Activated naive CD4-positive, alpha-beta T cell treated with anti-CD3 and anti-CD28 coated beads, Interleukin-2, amount 50 U/mL, for 24 hours (primary cell): ENCODE results near the gene BRMS1L.

Source experiments
- H3K27ac Mint-ChIP-seq: one replicate; pipeline ENCODE4 v1.8.0; 2021; ENCODE audit warnings: mild to moderate bottlenecking, mixed read lengths
- H3K27me3 Mint-ChIP-seq: one replicate; pipeline ENCODE4 v1.8.0; 2021; ENCODE audit warnings: mixed read lengths
- H3K36me3 Mint-ChIP-seq: one replicate; pipeline ENCODE4 v1.8.0; 2021; ENCODE audit warnings: mixed read lengths
- H3K4me1 Mint-ChIP-seq: one replicate; pipeline ENCODE4 v1.8.0; 2021; ENCODE audit warnings: mixed read lengths
- H3K4me3 Mint-ChIP-seq: one replicate; pipeline ENCODE4 v1.8.0; 2021; ENCODE audit warnings: mild to moderate bottlenecking, mixed read lengths
- H3K9me3 Mint-ChIP-seq: one replicate; pipeline ENCODE4 v1.8.0; 2021; ENCODE audit warnings: mixed read lengths

Gene BRMS1L

GRCh38 chr14:35878272-35879150 is 52.4 kb downstream of the BRMS1L start:
- H3K27me3 Mint-ChIP-seq: no peaks in the 10 kb centered on the region
- H3K4me1 Mint-ChIP-seq: no peaks in the 10 kb centered on the region
- H3K9me3 Mint-ChIP-seq: no peaks in the 10 kb centered on the region
- no peaks in the 10 kb centered on the region for H3K36me3 Mint-ChIP-seq
- H3K27ac Mint-ChIP-seq: no peak overlapping the region
- H3K4me3 Mint-ChIP-seq: no peak overlapping the region

GRCh38 chr14:35879151-35879648 is 53.1 kb downstream of the BRMS1L start:
- Mint-ChIP-seq H3K36me3 (no peaks in the 10 kb centered on the region), H3K9me3 (no peaks in the 10 kb centered on the region), H3K27ac (no peak overlapping the region), H3K4me1 (no peaks in the 10 kb centered on the region), H3K27me3 (no peaks in the 10 kb centered on the region), H3K4me3 (no peak overlapping the region)

DNA sequence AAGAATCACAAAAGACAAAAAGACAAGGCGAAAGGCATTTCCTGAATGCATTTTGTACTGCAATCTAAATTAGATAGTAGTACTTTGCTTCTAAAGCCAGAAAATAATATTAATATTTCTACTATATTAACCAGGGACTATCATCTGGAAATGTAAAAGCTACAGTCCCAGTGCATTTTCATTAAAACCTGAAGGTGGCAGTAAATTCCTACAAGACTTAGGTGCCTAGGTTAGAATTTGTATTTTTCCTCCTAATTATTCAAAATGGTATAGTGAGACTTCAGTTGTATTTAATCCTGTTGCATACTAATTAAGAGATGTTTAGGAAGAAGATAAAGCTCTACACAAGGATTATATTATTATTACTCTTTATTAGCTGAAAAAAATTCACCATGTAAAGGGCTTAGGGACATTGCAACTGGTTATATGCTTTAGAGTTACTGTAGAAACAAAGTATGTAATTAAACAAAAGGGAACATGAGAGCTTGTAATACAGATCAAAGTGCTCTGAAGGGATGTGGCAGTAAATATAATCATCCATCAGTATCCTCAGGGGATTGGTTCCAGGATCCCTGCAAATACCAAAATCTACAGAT is 53.6 kb downstream of the BRMS1L start:
- Mint-ChIP-seq H3K9me3 (no peaks in the 10 kb centered on the region), H3K27me3 (no peaks in the 10 kb centered on the region), H3K27ac (no peak overlapping the region), H3K4me3 (no peak overlapping the region), H3K4me1 (no peaks in the 10 kb centered on the region), H3K36me3 (no peaks in the 10 kb centered on the region)

DNA sequence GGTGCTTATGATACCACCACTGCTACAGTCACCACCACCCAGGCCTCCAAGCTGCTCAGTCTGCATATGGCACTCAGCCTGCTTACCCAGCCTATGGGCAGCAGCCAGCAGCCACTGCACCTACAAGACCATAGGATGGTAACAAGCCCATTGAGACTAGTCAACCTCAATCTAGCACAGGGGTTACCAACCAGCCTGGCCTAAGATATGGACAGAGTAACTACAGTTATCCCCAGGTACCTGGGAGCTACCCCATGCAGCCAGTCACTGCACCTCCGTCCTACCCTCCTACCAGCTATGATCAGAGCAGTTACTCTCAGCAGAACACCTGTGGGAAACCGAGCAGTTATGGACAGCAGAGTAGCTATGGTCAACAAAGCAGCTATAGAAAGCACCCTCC is 55.1 kb downstream of the BRMS1L start:
- Mint-ChIP-seq H3K4me1 (no peaks in the 10 kb centered on the region), H3K9me3 (no peaks in the 10 kb centered on the region), H3K27ac (no peak overlapping the region), H3K4me3 (no peak overlapping the region), H3K27me3 (no peaks in the 10 kb centered on the region), H3K36me3 (no peaks in the 10 kb centered on the region)

DNA sequence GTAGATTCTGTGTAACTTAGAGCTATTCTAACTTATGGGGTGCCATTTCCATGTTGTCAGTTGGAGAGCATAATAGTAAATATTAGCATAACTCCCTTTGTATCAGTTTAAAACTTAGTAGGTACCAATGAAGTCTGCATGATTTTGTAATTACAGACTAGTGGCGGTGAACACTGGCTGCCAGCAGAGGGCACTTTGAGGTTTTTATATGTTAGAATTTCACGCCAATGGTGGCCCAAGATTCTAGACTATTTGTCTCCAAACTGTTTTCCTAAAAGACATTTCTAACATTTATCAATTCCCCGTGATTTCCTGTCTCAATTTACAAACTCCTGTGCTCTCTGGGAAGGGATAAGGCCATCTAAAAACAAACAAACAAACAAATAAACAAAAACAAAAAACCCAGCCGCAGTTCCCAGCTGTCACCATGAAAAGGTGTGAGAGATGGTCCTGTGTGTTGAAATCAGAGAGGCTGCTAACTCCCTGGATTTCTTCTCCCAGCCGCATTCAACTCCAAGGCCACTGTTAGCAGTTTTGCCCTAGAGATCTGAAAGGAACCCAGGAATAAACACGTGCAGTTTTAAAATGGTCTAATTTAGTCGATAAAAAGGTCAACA is 57.6 kb downstream of the BRMS1L start:
- no peaks in the 10 kb centered on the region for H3K9me3 Mint-ChIP-seq
- H3K4me3 Mint-ChIP-seq: no peak overlapping the region
- H3K4me1 Mint-ChIP-seq: no peaks in the 10 kb centered on the region
- no peak overlapping the region for H3K27ac Mint-ChIP-seq
- H3K36me3 Mint-ChIP-seq: no peaks in the 10 kb centered on the region
- H3K27me3 Mint-ChIP-seq: no peaks in the 10 kb centered on the region

- H3K27me3 Mint-ChIP-seq: no peaks in the 10 kb centered on the region
Observed at GRCh38 chr14:35890308-35890707, 64.2 kb downstream of the BRMS1L start.

GRCh38 chr14:35895256-35895655 is 69.1 kb downstream of the BRMS1L start:
- no peak overlapping the region for H3K4me3 Mint-ChIP-seq
- no peaks in the 10 kb centered on the region for H3K27me3 Mint-ChIP-seq

More at GRCh38 chr14:35890308-35890707, 64.2 kb downstream of the BRMS1L start:
- no peak overlapping the region for H3K4me3 Mint-ChIP-seq
- H3K4me1 Mint-ChIP-seq: no peaks in the 10 kb centered on the region
- H3K36me3 Mint-ChIP-seq: peaks cover 10% of the 10 kb centered on the region
- peaks cover 13% of the 10 kb centered on the region for H3K9me3 Mint-ChIP-seq
- no peak overlapping the region for H3K27ac Mint-ChIP-seq

DNA sequence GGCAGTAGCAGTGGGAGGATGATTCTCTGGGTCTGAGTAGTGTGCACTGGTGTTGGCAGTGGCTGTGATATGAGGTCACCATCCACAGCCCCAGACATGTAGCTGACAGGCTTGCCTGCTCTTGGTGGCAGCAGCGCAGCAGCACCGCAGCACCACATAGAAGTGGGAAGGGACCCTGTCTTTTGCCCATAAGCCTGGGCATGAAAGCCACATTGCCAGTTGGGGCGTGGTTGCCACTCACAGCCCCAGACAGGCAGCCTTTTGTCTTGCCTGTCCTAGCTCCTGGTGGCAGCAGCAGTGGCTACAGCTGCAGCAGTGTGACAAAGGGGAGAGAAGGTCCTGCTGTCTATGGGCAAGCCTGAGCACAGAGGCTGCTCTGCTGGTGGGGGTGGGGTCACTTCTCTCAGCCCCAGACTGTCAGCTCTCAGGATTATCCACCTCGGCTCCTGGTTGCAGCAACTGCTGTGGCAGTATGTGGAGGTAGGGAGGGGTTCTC is 71.5 kb downstream of the BRMS1L start:
- Mint-ChIP-seq H3K4me1 (no peaks in the 10 kb centered on the region), H3K27ac (no peak overlapping the region), H3K9me3 (peaks cover 29% of the 10 kb centered on the region), H3K36me3 (peaks cover 18% of the 10 kb centered on the region), H3K4me3 (no peak overlapping the region), H3K27me3 (no peaks in the 10 kb centered on the region)

More at GRCh38 chr14:35895256-35895655, 69.1 kb downstream of the BRMS1L start:
- Mint-ChIP-seq H3K27ac (no peak overlapping the region), H3K4me1 (no peaks in the 10 kb centered on the region), H3K36me3 (peaks cover 18% of the 10 kb centered on the region), H3K9me3 (peaks cover 29% of the 10 kb centered on the region)

- Mint-ChIP-seq H3K9me3 (peaks cover 29% of the 10 kb centered on the region), H3K36me3 (peaks cover 18% of the 10 kb centered on the region), H3K4me3 (no peak overlapping the region), H3K27me3 (no peaks in the 10 kb centered on the region), H3K4me1 (no peaks in the 10 kb centered on the region), H3K27ac (no peak overlapping the region)
Observed at GRCh38 chr14:35898217-35898775, 72.2 kb downstream of the BRMS1L start.

- Mint-ChIP-seq H3K9me3 (peaks cover 12% of the 10 kb centered on the region), H3K27ac (no peak overlapping the region), H3K4me1 (no peaks in the 10 kb centered on the region), H3K4me3 (no peak overlapping the region), H3K27me3 (no peaks in the 10 kb centered on the region), H3K36me3 (peaks cover 7% of the 10 kb centered on the region)
Observed at GRCh38 chr14:35900741-35901140, 74.6 kb downstream of the BRMS1L start.

GRCh38 chr14:35909665-35910064 is 83.5 kb downstream of the BRMS1L start:
- Mint-ChIP-seq H3K9me3 (no peaks in the 10 kb centered on the region), H3K4me3 (no peak overlapping the region), H3K27me3 (peaks cover 2% of the 10 kb centered on the region)

DNA sequence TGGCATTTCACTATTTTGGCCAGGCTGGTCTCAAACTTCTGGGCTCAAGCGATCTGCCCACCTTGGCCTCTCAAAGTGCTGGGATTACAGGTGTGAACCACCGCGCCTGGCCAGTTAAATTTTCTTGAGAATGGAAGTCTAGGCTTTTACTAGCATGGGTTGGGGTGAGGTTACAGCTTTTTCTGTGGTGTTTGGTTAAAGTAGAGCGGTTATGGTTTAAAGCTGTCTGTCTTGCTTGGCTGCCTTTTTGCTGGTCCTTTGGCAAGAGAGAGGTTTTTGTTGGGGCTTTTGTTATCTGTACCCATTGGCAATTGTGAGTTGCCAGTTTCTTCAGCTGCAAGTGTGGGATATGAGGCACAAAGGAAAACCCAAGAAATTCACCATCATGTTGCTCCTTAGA is 84.1 kb downstream of the BRMS1L start:
- no peaks in the 10 kb centered on the region for H3K4me1 Mint-ChIP-seq
- H3K36me3 Mint-ChIP-seq: no peaks in the 10 kb centered on the region
- no peak overlapping the region for H3K27ac Mint-ChIP-seq
- no peak overlapping the region for H3K4me3 Mint-ChIP-seq
- no peaks in the 10 kb centered on the region for H3K9me3 Mint-ChIP-seq
- H3K27me3 Mint-ChIP-seq: peaks cover 2% of the 10 kb centered on the region

More at GRCh38 chr14:35909665-35910064, 83.5 kb downstream of the BRMS1L start:
- H3K27ac Mint-ChIP-seq: no peak overlapping the region
- H3K4me1 Mint-ChIP-seq: no peaks in the 10 kb centered on the region
- H3K36me3 Mint-ChIP-seq: no peaks in the 10 kb centered on the region

GRCh38 chr14:35911097-35911496 is 85.0 kb downstream of the BRMS1L start:
- Mint-ChIP-seq H3K27me3 (peaks cover 2% of the 10 kb centered on the region), H3K36me3 (no peaks in the 10 kb centered on the region), H3K27ac (no peak overlapping the region), H3K9me3 (no peaks in the 10 kb centered on the region), H3K4me3 (no peak overlapping the region), H3K4me1 (no peaks in the 10 kb centered on the region)

- H3K4me1 Mint-ChIP-seq: no peaks in the 10 kb centered on the region
- H3K9me3 Mint-ChIP-seq: peaks cover 13% of the 10 kb centered on the region
- H3K27me3 Mint-ChIP-seq: no peaks in the 10 kb centered on the region
- H3K36me3 Mint-ChIP-seq: peaks cover 4% of the 10 kb centered on the region
- no peak overlapping the region for H3K4me3 Mint-ChIP-seq
- H3K27ac Mint-ChIP-seq: no peak overlapping the region
Observed at GRCh38 chr14:35915185-35915584, 89.0 kb downstream of the BRMS1L start.

DNA sequence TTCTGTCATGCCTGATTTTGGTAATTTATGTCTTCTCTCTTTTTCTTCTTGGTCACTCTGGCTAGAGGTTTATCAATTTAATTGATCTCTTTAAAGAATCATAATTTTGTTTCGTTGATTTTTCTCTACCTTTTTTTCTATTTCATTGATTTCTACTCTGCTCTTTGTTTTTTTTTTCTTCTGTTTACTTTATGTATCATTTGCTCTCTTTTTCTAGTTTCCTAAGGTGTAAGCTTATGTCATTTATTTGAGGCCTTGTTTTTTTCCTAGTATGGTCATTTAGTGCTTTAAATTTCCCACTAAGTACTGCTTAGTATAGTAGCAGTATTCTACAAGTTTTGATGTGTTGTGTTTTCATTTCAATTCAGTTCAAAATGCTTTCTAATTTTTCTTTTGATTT is 89.6 kb downstream of the BRMS1L start:
- Mint-ChIP-seq H3K9me3 (peaks cover 13% of the 10 kb centered on the region), H3K27me3 (no peaks in the 10 kb centered on the region), H3K4me3 (no peak overlapping the region), H3K4me1 (no peaks in the 10 kb centered on the region), H3K27ac (no peak overlapping the region), H3K36me3 (peaks cover 4% of the 10 kb centered on the region)
